Activated CD4-positive, alpha-beta memory T cell treated with anti-CD3 and anti-CD28 coated beads, Interleukin-2, amount 10 ng/mL, durations not matched to agents 7 days and 5 days (primary cell): ENCODE measurements around the gene LMO2. TPM values are rescaled to one million over a fixed set of nuclear protein-coding genes. Genes with fewer than 3 reads are reported as not detected.
A peak's percentile ranks its signal among the peaks of the same experiment; 100 is the strongest.

Experiments
- CTCF ChIA-PET: fragments of 350-600 bp; sonication (Branson Sonifier 250); formaldehyde crosslinking; loops from one replicate; lab custom pipeline; 2021; ENCODE audit warnings: antibody characterized with exemption, inconsistent platforms; lab: Charles Lee
- POLR2A ChIA-PET: fragments of 350-600 bp; sonication (Branson Sonifier 250); formaldehyde crosslinking; loops from one replicate; lab custom pipeline; 2021; ENCODE audit warnings: antibody characterized with exemption; lab: Charles Lee
- DNase-seq: peaks from one replicate; pipeline ENCODE4 v3.0.0-alpha.2; 2020
- H3K27ac Mint-ChIP-seq: one replicate; pipeline ENCODE4 v1.8.0; 2021; ENCODE audit warnings: mild to moderate bottlenecking, mixed read lengths
- H3K27me3 Mint-ChIP-seq: one replicate; pipeline ENCODE4 v1.8.0; 2021; ENCODE audit warnings: mixed read lengths
- H3K36me3 Mint-ChIP-seq: one replicate; pipeline ENCODE4 v1.8.0; 2021; ENCODE audit warnings: low read depth, mixed read lengths
- H3K4me1 Mint-ChIP-seq: one replicate; pipeline ENCODE4 v1.8.0; 2021; ENCODE audit warnings: mixed read lengths
- H3K4me3 Mint-ChIP-seq: one replicate; pipeline ENCODE4 v1.8.0; 2021; ENCODE audit warnings: mild to moderate bottlenecking, mixed read lengths
- H3K9me3 Mint-ChIP-seq: one replicate; pipeline ENCODE4 v1.8.0; 2021; ENCODE audit warnings: mixed read lengths
- total RNA-seq, 2 experiments: library from RNA; stranded (reverse); gene quantifications; one replicate each; pipeline ENCODE4 v1.2.3, GENCODE V29; 2021

Gene LMO2
- total RNA-seq, 2 experiments from 2014 or later, result not detected

DNA sequence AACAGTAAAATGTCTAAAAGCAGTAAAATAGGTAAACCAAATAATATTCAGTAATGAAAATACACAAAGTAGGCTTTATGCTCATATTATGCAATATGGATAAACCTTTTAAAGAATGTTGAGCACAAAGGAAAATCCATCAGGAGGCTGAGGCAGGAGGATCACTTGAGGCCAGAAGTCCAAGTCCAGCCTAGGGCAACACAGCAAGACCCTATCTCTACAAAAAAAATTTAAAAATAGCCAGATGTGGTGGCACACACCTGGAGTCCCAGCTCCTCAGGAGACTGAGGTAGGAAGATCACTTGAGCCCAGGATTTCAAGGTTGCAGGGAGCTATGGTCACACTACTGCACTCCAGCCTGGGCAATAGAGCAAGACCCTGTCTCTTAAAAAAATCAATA lies 17.7 kb upstream of the LMO2 start:
- H3K4me3 Mint-ChIP-seq, result no peak overlapping the region
- no peak overlapping the region for H3K27ac Mint-ChIP-seq
- POLR2A ChIA-PET, result no interaction called here
- H3K36me3 Mint-ChIP-seq, result no peaks in the 10 kb centered on the region
- H3K4me1 Mint-ChIP-seq, result no peaks in the 10 kb centered on the region
- CTCF ChIA-PET, result no interaction called here
- DNase-seq, result no peak
- peaks cover 2% of the 10 kb centered on the region for H3K9me3 Mint-ChIP-seq
- peaks cover 47% of the 10 kb centered on the region for H3K27me3 Mint-ChIP-seq

DNA sequence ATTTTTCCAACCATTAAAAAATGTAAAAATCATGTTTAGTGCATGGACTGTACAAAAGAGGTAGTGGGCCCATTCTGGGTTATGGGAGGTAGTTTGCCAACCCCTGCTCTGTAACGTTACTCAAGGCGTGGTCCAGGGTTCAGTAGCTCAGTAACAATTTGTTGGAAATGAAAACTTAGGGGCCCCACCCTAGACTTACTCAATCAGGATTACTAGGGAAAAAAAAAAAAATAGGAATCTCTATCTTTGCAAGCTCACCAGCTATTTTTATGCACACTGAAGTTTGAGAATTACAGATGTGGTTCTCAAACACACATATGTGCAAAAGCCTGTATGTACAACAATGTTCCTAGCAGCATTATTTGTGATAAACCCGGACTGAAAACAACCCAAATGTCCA lies 17.3 kb upstream of the LMO2 start:
- Mint-ChIP-seq H3K36me3 (no peaks in the 10 kb centered on the region), H3K9me3 (no peaks in the 10 kb centered on the region), H3K27ac (no peak overlapping the region), H3K4me3 (no peak overlapping the region), H3K4me1 (no peaks in the 10 kb centered on the region), H3K27me3 (peaks cover 49% of the 10 kb centered on the region)
- POLR2A ChIA-PET, result no interaction called here
- CTCF ChIA-PET, result no interaction called here
- no peak for DNase-seq

DNA sequence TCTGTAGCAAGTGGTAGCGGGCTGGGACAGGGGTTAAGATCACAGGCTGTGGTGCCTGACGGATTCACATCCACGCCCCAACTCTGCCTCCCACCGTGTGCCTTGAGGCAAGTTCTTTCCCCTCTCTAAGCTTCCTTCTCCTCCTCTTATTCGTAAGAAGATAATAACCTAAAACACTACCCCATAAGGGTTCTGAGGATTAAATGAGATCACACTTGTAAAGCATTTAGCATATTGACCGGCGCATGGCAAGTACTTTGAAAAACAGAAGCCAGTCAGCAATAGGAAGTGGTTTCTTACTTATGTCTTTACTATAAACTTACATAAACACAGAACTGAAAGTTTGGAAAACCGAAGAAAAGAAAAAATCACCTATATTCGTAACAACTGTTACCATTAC lies 15.5 kb upstream of the LMO2 start:
- H3K27me3 Mint-ChIP-seq, result peaks cover 45% of the 10 kb centered on the region
- H3K27ac Mint-ChIP-seq, result no peak overlapping the region
- ChIA-PET CTCF (no interaction called here), POLR2A (no interaction called here)
- H3K9me3 Mint-ChIP-seq, result no peaks in the 10 kb centered on the region
- H3K4me1 Mint-ChIP-seq, result no peaks in the 10 kb centered on the region
- H3K4me3 Mint-ChIP-seq, result no peak overlapping the region
- H3K36me3 Mint-ChIP-seq, result no peaks in the 10 kb centered on the region
- no peak for DNase-seq

DNA sequence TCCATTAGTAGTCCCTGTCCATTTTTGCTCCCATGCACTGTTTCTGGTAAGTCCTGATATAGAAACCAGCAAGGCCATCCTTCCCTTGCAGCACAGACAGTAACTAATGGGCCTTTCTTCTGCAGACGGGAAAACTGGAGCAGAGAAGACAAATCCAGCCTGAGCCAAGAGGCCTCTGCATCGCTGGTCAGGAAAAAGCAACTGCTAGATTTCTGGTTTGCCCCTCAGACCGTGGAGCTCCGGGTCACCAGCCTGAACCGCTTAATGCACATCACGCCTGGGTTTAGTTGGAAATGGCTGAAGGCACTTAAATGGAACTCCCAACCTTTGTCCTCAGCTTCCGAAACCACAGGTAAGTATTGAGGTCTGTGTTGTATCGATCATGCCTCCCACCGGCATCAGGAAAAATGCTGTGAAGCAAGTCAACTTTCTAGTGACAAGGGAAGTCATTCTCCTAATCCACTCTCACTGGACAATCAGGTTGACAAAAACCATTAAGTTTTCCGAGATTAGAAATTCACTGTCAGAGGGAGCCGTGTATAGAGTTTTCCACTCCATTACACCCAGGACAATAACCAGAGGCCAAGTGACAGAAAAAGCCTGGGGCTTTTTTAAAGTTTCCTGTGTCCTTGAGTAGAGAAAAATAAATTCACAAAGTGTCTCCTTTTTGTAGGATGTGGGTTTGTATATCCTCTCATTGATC lies 14.8 kb upstream of the LMO2 start:
- H3K4me1 Mint-ChIP-seq, result no peaks in the 10 kb centered on the region
- peaks cover 42% of the 10 kb centered on the region for H3K27me3 Mint-ChIP-seq
- no peak overlapping the region for H3K27ac Mint-ChIP-seq
- H3K9me3 Mint-ChIP-seq, result no peaks in the 10 kb centered on the region
- CTCF ChIA-PET, result no interaction called here
- H3K4me3 Mint-ChIP-seq, result no peak overlapping the region
- no peaks in the 10 kb centered on the region for H3K36me3 Mint-ChIP-seq
- DNase-seq, result no peak
- POLR2A ChIA-PET, result no interaction called here

DNA sequence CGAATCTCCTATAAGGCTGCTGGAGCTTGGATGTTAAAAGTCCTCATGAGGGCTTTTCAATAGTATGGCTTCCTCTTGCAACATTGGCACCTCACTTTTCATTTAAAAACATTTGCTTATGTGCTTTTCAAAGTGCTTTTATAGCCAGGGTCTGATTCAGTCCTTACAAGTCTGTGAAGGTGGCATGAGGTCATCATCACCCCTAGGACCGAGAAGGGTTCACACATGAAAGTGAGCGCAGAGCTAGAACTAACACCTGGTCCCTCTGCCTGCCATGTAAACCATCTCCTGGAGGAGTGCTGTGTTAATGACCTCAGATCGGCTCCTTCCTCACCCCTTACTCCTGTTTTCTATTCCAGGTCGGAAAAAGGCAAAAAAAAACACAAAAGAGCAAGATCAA lies 12.2 kb upstream of the LMO2 start:
- no peak for DNase-seq
- no peaks in the 10 kb centered on the region for H3K9me3 Mint-ChIP-seq
- no peaks in the 10 kb centered on the region for H3K4me1 Mint-ChIP-seq
- H3K36me3 Mint-ChIP-seq, result no peaks in the 10 kb centered on the region
- POLR2A ChIA-PET, result no interaction called here
- no peak overlapping the region for H3K4me3 Mint-ChIP-seq
- no peak overlapping the region for H3K27ac Mint-ChIP-seq
- H3K27me3 Mint-ChIP-seq, result peaks cover 44% of the 10 kb centered on the region
- CTCF ChIA-PET, result no interaction called here

DNA sequence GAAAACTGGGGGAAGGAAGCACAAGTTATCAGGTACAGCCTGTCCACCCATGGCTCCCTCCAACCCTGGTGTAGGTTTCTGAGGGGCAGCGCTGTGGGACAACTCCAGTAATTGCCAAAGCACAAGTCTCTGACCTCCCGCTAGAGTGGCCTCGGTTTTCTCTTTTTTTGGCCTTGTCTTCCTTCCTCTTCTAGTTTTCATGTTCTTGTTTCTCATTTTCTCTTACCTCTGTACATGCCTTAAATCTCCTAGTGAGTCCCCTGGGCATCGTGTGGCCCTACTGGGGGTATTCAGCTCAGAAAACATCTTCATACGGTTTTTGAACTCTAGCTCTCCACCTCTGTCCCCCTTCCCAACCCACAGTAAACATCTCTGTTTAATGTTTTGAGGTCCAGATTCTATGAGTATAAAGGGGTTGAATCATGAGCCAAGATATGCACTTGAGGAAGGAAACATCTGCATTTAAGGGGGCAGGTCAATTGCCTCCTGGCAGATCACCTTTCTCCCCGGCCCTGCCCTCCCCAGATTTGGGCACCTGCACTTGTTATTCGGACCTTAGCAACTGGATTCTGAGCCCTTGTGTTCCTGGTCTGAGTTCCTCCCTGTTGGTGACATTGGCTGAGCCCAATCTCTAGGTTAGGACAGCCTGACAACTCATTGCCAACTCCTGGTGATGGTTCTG lies 8.4 kb upstream of the LMO2 start:
- Mint-ChIP-seq H3K27me3 (peaks cover 63% of the 10 kb centered on the region), H3K36me3 (no peaks in the 10 kb centered on the region), H3K4me1 (no peaks in the 10 kb centered on the region), H3K4me3 (no peak overlapping the region), H3K27ac (no peak overlapping the region), H3K9me3 (no peaks in the 10 kb centered on the region)
- ChIA-PET CTCF (interaction anchor here (1.0 kb wide), 1 partner anchor 88 kb away, joined by 3 read pairs; no protein-coding TSS in a partner anchor), POLR2A (no interaction called here)
- DNase-seq, result no peak

DNA sequence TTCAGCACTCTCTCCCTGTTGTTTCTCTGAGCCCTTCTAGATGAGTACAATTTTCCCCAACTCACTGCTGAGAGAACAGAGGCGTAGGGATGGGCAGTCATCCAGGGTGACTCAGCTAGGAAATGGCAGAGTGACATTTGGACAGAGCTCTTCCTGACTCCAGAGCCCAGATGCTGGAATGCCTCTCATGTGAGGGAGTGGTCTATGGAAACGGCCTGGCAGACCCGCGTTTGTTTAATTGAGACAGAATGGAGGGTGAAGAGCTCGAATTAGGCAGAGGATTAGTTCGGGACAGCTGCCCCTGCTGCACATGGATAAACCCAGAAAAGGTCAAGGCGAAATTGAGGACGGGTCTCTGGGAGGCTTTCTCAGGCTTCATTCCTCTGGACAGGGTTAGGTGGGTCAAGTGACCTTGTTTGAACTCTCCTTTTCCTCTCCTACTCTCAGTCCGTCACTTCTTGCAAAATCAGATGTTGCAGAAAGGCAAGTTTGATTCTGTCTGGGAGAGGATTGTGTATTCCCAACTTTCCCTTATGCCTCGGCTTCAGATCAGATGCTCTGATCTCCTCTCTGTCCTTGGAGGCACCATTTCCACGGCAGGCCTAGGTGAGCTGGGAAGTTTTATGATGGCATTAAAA lies 7.6 kb upstream of the LMO2 start:
- Mint-ChIP-seq H3K4me1 (peaks cover 3% of the 10 kb centered on the region), H3K4me3 (no peak overlapping the region), H3K27ac (no peak overlapping the region), H3K27me3 (peaks cover 64% of the 10 kb centered on the region), H3K36me3 (no peaks in the 10 kb centered on the region), H3K9me3 (no peaks in the 10 kb centered on the region)
- DNase-seq, result no peak
- POLR2A ChIA-PET, result no interaction called here
- CTCF ChIA-PET, result interaction anchor here (1.0 kb wide), 1 partner anchor 89 kb away, joined by 3 read pairs; no protein-coding TSS in a partner anchor

DNA sequence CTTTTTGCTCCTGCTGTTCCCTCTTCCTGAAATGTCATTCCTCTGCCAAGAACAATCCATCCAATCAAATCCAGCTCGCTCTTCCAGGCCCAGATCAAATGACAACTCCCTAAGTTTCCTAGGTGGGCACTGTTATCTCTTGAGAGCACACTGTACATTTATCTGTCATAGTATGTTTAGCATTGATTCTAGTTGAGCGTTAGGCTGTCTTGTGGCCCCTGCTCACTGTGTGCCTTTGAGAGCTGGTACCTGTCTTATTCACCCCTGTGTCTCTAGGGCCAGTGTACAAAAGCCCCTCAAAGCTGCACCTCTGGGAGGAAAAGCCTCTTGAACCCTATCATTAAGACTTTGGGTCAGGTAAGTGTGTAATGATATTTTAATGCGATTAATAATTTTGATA lies 7.1 kb upstream of the LMO2 start:
- POLR2A ChIA-PET, result no interaction called here
- CTCF ChIA-PET, result no interaction called here

DNA sequence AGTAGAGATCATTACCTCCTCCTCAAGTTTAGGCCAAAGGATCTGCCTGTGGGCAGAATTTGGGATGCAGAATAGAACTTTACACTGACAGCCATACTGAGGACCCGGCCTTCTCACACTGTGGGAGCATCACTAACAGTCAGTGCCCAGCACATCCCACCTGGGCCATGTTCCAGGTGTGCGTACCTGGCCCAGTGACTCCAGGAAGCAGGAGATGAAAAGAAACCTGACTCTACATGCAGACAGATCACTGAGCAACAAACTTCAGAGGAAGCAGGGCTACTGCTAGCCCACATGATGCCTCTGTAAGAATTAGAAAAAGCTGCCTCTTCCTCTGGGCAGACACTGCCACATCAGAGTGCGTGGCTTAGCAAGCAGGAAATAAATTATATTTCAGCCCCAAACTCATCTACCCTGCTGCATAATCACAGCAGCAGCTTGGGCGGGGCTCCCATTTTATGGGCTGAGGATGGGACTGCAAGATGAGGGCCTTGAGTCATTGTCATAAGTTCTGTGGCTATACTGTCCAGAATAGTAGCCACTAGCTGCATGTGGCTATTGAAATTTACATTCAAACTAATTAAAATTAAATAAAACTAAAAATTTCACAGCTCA lies 6.0 kb upstream of the LMO2 start:
- Mint-ChIP-seq H3K4me3 (no peak overlapping the region), H3K27me3 (peaks cover 70% of the 10 kb centered on the region), H3K36me3 (no peaks in the 10 kb centered on the region), H3K9me3 (no peaks in the 10 kb centered on the region), H3K4me1 (peaks cover 19% of the 10 kb centered on the region), H3K27ac (no peak overlapping the region)
- no peak for DNase-seq
- ChIA-PET CTCF (no interaction called here), POLR2A (no interaction called here)

More for the DNA sequence above, 7.1 kb upstream of the LMO2 start:
- Mint-ChIP-seq H3K36me3 (no peaks in the 10 kb centered on the region), H3K9me3 (no peaks in the 10 kb centered on the region), H3K27me3 (peaks cover 64% of the 10 kb centered on the region), H3K4me3 (no peak overlapping the region), H3K27ac (no peak overlapping the region), H3K4me1 (peaks cover 8% of the 10 kb centered on the region)
- DNase-seq, result no peak

DNA sequence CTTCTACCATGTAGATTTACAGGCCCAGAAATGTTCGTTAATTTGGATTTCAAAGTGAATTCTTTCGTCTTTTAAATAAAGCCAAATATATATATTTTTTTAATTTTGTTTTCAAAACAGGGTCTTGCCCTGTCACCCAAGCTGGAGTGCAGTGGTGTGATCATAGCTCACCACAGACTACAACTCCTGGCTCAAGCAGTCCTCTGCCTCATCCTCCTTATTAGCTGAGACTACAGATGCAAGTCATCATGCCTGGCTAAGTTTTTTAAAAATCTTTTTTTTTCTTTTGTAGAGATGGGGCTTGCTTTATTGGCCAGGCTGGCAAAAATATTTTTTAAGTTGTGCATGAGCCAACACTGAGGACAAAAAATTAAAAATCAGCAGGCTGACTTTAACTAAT lies 5.0 kb upstream of the LMO2 start:
- ChIA-PET CTCF (no interaction called here), POLR2A (no interaction called here)
- peaks cover 75% of the 10 kb centered on the region for H3K27me3 Mint-ChIP-seq
- no peaks in the 10 kb centered on the region for H3K9me3 Mint-ChIP-seq
- H3K4me3 Mint-ChIP-seq, result no peak overlapping the region
- no peak overlapping the region for H3K27ac Mint-ChIP-seq
- H3K4me1 Mint-ChIP-seq, result peaks cover 20% of the 10 kb centered on the region
- H3K36me3 Mint-ChIP-seq, result no peaks in the 10 kb centered on the region
- DNase-seq, result no peak

DNA sequence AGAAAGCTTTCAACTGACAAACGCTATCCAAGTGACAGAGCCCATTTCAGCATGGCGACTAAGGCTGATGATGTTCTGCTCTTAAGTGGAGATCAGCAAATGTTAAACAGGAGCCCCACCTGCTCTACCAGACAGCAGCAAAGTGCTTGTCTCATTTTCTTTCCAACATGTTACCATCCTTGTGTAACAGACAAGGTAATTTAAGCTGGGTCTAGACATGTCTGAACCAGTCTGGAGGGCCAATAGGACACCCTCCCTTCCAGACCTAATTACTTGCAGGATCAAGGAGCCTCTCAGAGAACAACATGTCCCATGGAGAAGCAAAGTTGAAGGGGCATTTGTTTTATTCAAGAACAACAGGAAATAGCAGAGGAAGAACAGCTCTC lies 3.9 kb upstream of the LMO2 start:
- peaks cover 81% of the 10 kb centered on the region for H3K27me3 Mint-ChIP-seq
- DNase-seq, result no peak
- ChIA-PET POLR2A (no interaction called here), CTCF (no interaction called here)
- no peak overlapping the region for H3K4me3 Mint-ChIP-seq
- no peak overlapping the region for H3K27ac Mint-ChIP-seq
- H3K4me1 Mint-ChIP-seq, result peaks cover 20% of the 10 kb centered on the region
- no peaks in the 10 kb centered on the region for H3K9me3 Mint-ChIP-seq
- H3K36me3 Mint-ChIP-seq, result no peaks in the 10 kb centered on the region

DNA sequence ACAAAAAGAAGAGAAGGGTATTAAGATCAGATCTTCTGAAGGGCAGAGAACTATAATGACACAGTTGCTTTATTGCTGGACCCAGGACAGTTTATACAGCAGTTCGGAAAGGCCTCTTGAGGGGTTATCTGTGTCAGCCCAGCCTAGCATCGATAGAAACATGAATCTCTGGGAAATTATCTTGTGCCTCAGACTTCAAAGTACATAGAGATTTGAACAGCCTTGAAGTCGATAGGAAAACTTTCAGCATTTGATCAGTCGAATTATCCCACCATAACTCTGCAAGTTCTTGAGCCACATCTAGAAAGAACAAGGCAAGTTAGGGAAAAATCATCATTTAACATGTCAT lies 2.5 kb upstream of the LMO2 start:
- H3K9me3 Mint-ChIP-seq, result peaks cover 3% of the 10 kb centered on the region
- H3K4me3 Mint-ChIP-seq, result no peak overlapping the region
- DNase-seq, result no peak
- POLR2A ChIA-PET, result no interaction called here
- H3K4me1 Mint-ChIP-seq, result peaks cover 20% of the 10 kb centered on the region
- no peak overlapping the region for H3K27ac Mint-ChIP-seq
- H3K27me3 Mint-ChIP-seq, result peaks cover 79% of the 10 kb centered on the region
- CTCF ChIA-PET, result no interaction called here
- H3K36me3 Mint-ChIP-seq, result no peaks in the 10 kb centered on the region

DNA sequence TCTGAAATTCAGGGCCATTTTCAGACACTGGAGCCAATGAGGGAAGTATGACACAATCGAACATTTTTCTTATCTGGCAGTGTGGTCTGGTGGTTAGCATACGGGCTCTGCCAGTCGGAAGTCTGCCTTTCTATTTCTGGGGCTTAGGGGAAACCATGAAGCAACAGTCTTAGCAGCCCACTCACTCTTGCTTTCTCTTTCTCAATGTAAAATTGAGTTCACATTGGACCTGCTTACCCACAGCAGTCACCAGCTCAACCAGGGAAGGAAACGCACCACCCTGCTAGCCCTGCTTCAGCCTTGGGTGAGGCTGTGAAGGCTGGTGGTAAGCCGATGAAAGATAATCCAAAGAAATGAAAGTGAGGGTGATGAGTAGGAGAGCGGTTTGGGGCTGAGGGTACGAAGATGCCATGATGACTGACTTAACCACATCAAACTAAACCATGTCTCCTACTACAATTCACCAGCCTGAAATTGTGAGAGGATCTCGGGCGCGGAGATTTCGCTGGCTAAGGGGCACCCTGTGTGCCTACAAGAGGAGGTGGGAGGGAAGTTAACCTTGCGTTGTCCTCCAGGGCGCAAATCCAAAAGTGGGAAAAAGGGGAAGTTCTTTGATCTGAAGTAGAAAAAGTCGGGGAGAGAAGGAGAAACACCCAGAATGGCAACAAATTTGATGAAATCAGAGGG lies 2.0 kb upstream of the LMO2 start:
- peaks cover 20% of the 10 kb centered on the region for H3K4me1 Mint-ChIP-seq
- H3K27ac Mint-ChIP-seq, result no peak overlapping the region

More for the DNA sequence above, 2.0 kb upstream of the LMO2 start:
- peaks cover 3% of the 10 kb centered on the region for H3K9me3 Mint-ChIP-seq
- POLR2A ChIA-PET, result interaction anchor here (0.9 to 1.0 kb wide), 2 partner anchors 26 to 211 kb away, joined by 3 read pairs; partner anchors contain the start of gene NAT10
- peaks cover 82% of the 10 kb centered on the region for H3K27me3 Mint-ChIP-seq
- CTCF ChIA-PET, result no interaction called here
- peak; percentile 50 for DNase-seq
- H3K4me3 Mint-ChIP-seq, result peak overlapping the region; percentile 2
- no peaks in the 10 kb centered on the region for H3K36me3 Mint-ChIP-seq
